ENCODE results near the gene PTPRM.

- TF ChIP-seq CTCF (tag by site-specific recombination; IDR thresholded peaks at IDR 0.05) (no peak), ZNF639 (tag by site-specific recombination; IDR thresholded peaks at IDR 0.05) (no peak), ZBTB21 (tag by site-specific recombination; IDR thresholded peaks at IDR 0.05) (no peak), PBX3 (CRISPR knock-in tag; IDR thresholded peaks at IDR 0.05) (no peak), KLF9 (tag by site-specific recombination; IDR thresholded peaks at IDR 0.05; ENCODE audit: low read depth) (no peak)
These were observed 374.4 kb downstream of the PTPRM start for GRCh38 chr18:7941533-7941932.

All from HEK293 (cell line).